PC-3 (cell line): ENCODE measurements around the gene ABLIM2. TPM values are rescaled to one million over a fixed set of nuclear protein-coding genes. Genes with fewer than 3 reads are reported as not detected.

Experiments used
- ATAC-seq: fragments of 200-7000 bp; cut with Tn5 transposase; 2 replicates; pipeline ENCODE4 v1.9.1; 2020; ENCODE audit warnings: mild to moderate bottlenecking, moderate library complexity
- BruUV-seq: library from RNA; stranded (reverse); fragments of 400-500 nt; replicated peaks from 2 replicates; lab custom pipeline; 2021; lab: Mats Ljungman, UMichigan
- CTCF ChIA-PET: fragments of 300-600 bp; sonication (Branson Sonifier 250); formaldehyde crosslinking; loops from one replicate; lab custom pipeline; 2022; ENCODE audit warnings: antibody characterized with exemption; lab: Charles Lee
- POLR2A ChIA-PET: fragments of 300-600 bp; sonication (Branson Sonifier 250); formaldehyde crosslinking; loops from one replicate; lab custom pipeline; 2022; ENCODE audit warnings: antibody characterized with exemption; ENCODE audit not compliant: unreplicated experiment; lab: Charles Lee
- DNase-seq: peaks from one replicate; pipeline ENCODE4 v3.0.0-alpha.2; 2015
- H2AFZ ChIP-seq: fragments of 300-600 bp; sonication (generic); 2 replicates; pipeline ENCODE4 v1.6.0; 2016; ENCODE audit warnings: antibody characterized with exemption, low read length
- H3F3A ChIP-seq: fragments of 300-600 bp; sonication (generic); one replicate; pipeline ENCODE4 v1.6.0; 2017; ENCODE audit warnings: antibody characterized with exemption, low read length, control low read depth, mild to moderate bottlenecking; ENCODE audit not compliant: unreplicated experiment
- H3K27ac ChIP-seq: fragments of 300-600 bp; sonication (generic); 2 replicates; pipeline ENCODE4 v1.5.1; 2016; ENCODE audit warnings: mild to moderate bottlenecking, low read length
- H3K27me3 ChIP-seq: fragments of 300-600 bp; sonication (generic); 2 replicates; pipeline ENCODE4 v1.6.1; 2016; ENCODE audit warnings: low read length, mixed read lengths
- H3K36me3 ChIP-seq: fragments of 300-600 bp; sonication (generic); 2 replicates; pipeline ENCODE4 v1.6.1; 2016; ENCODE audit warnings: low read depth, mixed run types, low read length, mixed read lengths
- H3K4me1 ChIP-seq: fragments of 300-600 bp; sonication (generic); 2 replicates; pipeline ENCODE4 v1.5.1; 2016; ENCODE audit warnings: low read length; ENCODE audit not compliant: insufficient read depth
- H3K4me2 ChIP-seq: fragments of 300-600 bp; sonication (generic); 2 replicates; pipeline ENCODE4 v1.6.0; 2016; ENCODE audit warnings: low read length
- H3K4me3 ChIP-seq: fragments of 300-600 bp; sonication (generic); 2 replicates; pipeline ENCODE4 v1.5.1; 2016; ENCODE audit warnings: mild to moderate bottlenecking, low read length, mixed read lengths
- H3K79me2 ChIP-seq: fragments of 300-600 bp; sonication (generic); 2 replicates; pipeline ENCODE4 v1.6.1; 2017; ENCODE audit warnings: low read length, mixed read lengths
- H3K9ac ChIP-seq: fragments of 300-600 bp; sonication (generic); 2 replicates; pipeline ENCODE4 v1.6.0; 2016; ENCODE audit warnings: mild to moderate bottlenecking, low read length
- H3K9me2 ChIP-seq: fragments of 300-600 bp; sonication (generic); replicated peaks from 2 replicates; pipeline ENCODE4 v1.6.1; 2016; ENCODE audit warnings: mixed run types, low read length, mixed read lengths
- H3K9me3 ChIP-seq: fragments of 300-600 bp; sonication (generic); 2 replicates; pipeline ENCODE4 v1.6.1; 2016; ENCODE audit warnings: low read length, mixed read lengths
- H4K20me1 ChIP-seq: fragments of 300-600 bp; sonication (generic); 2 replicates; pipeline ENCODE4 v1.6.1; 2016; ENCODE audit warnings: low read length, mixed read lengths
- CTCF ChIP-seq: fragments of 300-600 bp; sonication (generic); conservative IDR thresholded peaks from 2 replicates; pipeline ENCODE4 v1.5.1; 2017; ENCODE audit warnings: antibody characterized with exemption, low read depth, mild to moderate bottlenecking, low read length
- EZH2 ChIP-seq: fragments of 300-600 bp; sonication (generic); IDR thresholded peaks from one replicate; pipeline ENCODE4 v1.6.1; 2017; ENCODE audit warnings: antibody characterized with exemption, mild to moderate bottlenecking, low read length; ENCODE audit not compliant: unreplicated experiment
- EZH2phosphoT487 ChIP-seq: fragments of 300-600 bp; sonication (generic); IDR thresholded peaks from 2 replicates; pipeline ENCODE4 v1.6.1; 2018; ENCODE audit warnings: mild to moderate bottlenecking, antibody characterized with exemption, low read length, borderline replicate concordance
- intact Hi-C: fragments of 100-400 bp; cut with micrococcal nuclease; formaldehyde crosslinking; loops from 2 replicates; pipeline ENCODE4 v1.9.0; 2023
- total RNA-seq: library from RNA; depleted of rRNA; stranded (reverse); fragments of >200 nt; gene quantifications from 2 replicates; pipeline ENCODE4 v1.2.3, GENCODE V29; 2014

Gene ABLIM2
- total RNA-seq, 1 experiment from 2014 or later = 3.2 TPM

GRCh38 chr4:8013976-8014726, 144.5 kb downstream of the ABLIM2 start:
- POLR2A ChIA-PET = no interaction called here
- ATAC-seq = no peak

GRCh38 chr4:8012517-8012916, 146.1 kb downstream of the ABLIM2 start:
- no peak overlapping the region for H2AFZ ChIP-seq
- H3K9me2 ChIP-seq = no peaks in the 10 kb centered on the region
- H3K27me3 ChIP-seq = no peaks in the 10 kb centered on the region
- no peaks in the 10 kb centered on the region for H4K20me1 ChIP-seq
- H3K4me1 ChIP-seq = no peaks in the 10 kb centered on the region
- no peak for DNase-seq
- intact Hi-C loops = no loop called here
- H3K27ac ChIP-seq = no peak overlapping the region
- H3F3A ChIP-seq = no peaks in the 10 kb centered on the region
- no peaks in the 10 kb centered on the region for H3K36me3 ChIP-seq
- POLR2A ChIA-PET = no interaction called here
- BruUV-seq = no TSS peak
- CTCF ChIA-PET = no interaction called here
- ATAC-seq = no peak
- no peaks in the 10 kb centered on the region for H3K9me3 ChIP-seq
- no peak for TF ChIP-seq EZH2
- no peak for TF ChIP-seq EZH2phosphoT487
- TF ChIP-seq CTCF = no peak
- no peak overlapping the region for H3K4me2 ChIP-seq
- no peak overlapping the region for H3K4me3 ChIP-seq
- no peaks in the 10 kb centered on the region for H3K79me2 ChIP-seq
- H3K9ac ChIP-seq = no peak overlapping the region

More at GRCh38 chr4:8013976-8014726, 144.5 kb downstream of the ABLIM2 start:
- no peaks in the 10 kb centered on the region for H3K4me1 ChIP-seq
- CTCF ChIA-PET = interaction anchor here (0.5 kb wide), 1 partner anchor 26 kb away, joined by 3 read pairs; no protein-coding TSS in a partner anchor
- no peaks in the 10 kb centered on the region for H3K79me2 ChIP-seq
- no peak overlapping the region for H3K4me3 ChIP-seq
- intact Hi-C loops = no loop called here
- H3K4me2 ChIP-seq = no peak overlapping the region
- H3K9me3 ChIP-seq = no peaks in the 10 kb centered on the region
- BruUV-seq = no TSS peak
- no peaks in the 10 kb centered on the region for H3K27me3 ChIP-seq
- H3K9me2 ChIP-seq = no peaks in the 10 kb centered on the region
- no peaks in the 10 kb centered on the region for H3F3A ChIP-seq
- no peaks in the 10 kb centered on the region for H4K20me1 ChIP-seq
- H3K27ac ChIP-seq = no peak overlapping the region
- no peaks in the 10 kb centered on the region for H3K36me3 ChIP-seq
- H2AFZ ChIP-seq = no peak overlapping the region
- no peak overlapping the region for H3K9ac ChIP-seq
- no peak for DNase-seq
- no peak for TF ChIP-seq EZH2phosphoT487
- no peak for TF ChIP-seq CTCF
- no peak for TF ChIP-seq EZH2

- no peak overlapping the region for H3K27ac ChIP-seq
- no peaks in the 10 kb centered on the region for H3K79me2 ChIP-seq
- no peaks in the 10 kb centered on the region for H3K4me1 ChIP-seq
- no peak overlapping the region for H3K4me2 ChIP-seq
- no peak overlapping the region for H2AFZ ChIP-seq
- ChIA-PET POLR2A (no interaction called here), CTCF (no interaction called here)
- H3K9me2 ChIP-seq = no peaks in the 10 kb centered on the region
- no peak overlapping the region for H3K9ac ChIP-seq
- H3K4me3 ChIP-seq = no peak overlapping the region
- intact Hi-C loops = no loop called here
- H3K27me3 ChIP-seq = no peaks in the 10 kb centered on the region
- no peaks in the 10 kb centered on the region for H3F3A ChIP-seq
- DNase-seq (no peak), ATAC-seq (no peak)
- no peaks in the 10 kb centered on the region for H4K20me1 ChIP-seq
- no peaks in the 10 kb centered on the region for H3K9me3 ChIP-seq
- no peaks in the 10 kb centered on the region for H3K36me3 ChIP-seq
- TF ChIP-seq EZH2 = no peak
- no peak for TF ChIP-seq CTCF
- no peak for TF ChIP-seq EZH2phosphoT487
- no TSS peak for BruUV-seq
Measured at GRCh38 chr4:8010618-8011017, 148.0 kb downstream of the ABLIM2 start.
